ENCODE measurements around the gene BMERB1. TPM values are rescaled to one million over a fixed set of nuclear protein-coding genes. Genes with fewer than 3 reads are reported as not detected.
A peak's percentile ranks its signal among the peaks of the same experiment; 100 is the strongest.

The BMERB1 gene
- total and polyA plus RNA-seq, 8 donors: 4.6 to 99.5 (median 25.6) TPM

DNA sequence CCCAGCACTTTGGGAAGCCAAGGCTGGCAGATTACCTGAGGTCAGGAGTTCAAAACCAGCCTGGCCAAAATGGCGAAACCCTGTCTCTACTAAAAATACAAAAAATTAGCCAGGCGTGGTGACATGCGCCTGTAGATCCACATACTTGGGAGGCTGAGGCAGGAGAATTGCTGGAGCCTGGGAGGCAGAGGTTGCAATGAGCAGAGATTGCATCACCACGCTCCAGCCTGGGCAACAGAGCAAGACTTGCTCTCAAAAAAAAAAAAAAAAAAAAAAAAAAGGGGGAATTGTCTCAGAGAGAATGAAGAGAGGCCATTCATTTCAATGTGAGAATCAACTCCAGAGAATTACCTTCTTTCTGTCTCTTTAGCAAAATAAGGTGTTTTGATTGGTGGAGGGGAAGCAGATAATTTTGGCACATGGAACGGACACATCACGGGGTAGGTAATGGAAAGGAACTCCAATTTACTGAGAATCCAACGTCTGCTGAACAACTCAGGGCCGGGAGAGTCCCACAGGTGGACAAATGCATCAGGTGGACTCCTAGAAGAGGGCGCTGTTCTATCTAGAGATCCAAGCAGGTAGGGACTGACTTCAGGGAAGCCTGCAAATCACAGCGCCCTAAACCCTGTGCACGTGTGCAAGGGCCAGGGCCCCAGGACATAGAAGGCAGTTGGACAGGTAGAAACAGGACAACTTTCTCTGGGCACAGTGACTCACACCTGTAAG lies 77.5 kb downstream of the BMERB1 start:
- peaks cover 10 to 20% (median 17%) of the 10 kb centered on the region in 4 donors for H3K4me1 ChIP-seq
- H3K27me3 ChIP-seq: no peaks in the 10 kb centered on the region
- 96 to 98% (median 96%) methylated on average over 11 of the region's 11 CpGs for WGBS, 5 donors
- intact Hi-C loops (cut with DNase I; ENCODE audit: low total_unique reads): no loop called here
- H3K4me3 ChIP-seq: no peak overlapping the region
- no peak for DNase-seq
- no peaks in the 10 kb centered on the region for H3K9me3 ChIP-seq
- TF ChIP-seq POLR2AphosphoS5 (IDR thresholded peaks at IDR 0.05) (no peak), EP300 (IDR thresholded peaks at IDR 0.05) (no peak), POLR2A (IDR thresholded peaks at IDR 0.05) (no peak)
- TF ChIP-seq, protein P1, sequence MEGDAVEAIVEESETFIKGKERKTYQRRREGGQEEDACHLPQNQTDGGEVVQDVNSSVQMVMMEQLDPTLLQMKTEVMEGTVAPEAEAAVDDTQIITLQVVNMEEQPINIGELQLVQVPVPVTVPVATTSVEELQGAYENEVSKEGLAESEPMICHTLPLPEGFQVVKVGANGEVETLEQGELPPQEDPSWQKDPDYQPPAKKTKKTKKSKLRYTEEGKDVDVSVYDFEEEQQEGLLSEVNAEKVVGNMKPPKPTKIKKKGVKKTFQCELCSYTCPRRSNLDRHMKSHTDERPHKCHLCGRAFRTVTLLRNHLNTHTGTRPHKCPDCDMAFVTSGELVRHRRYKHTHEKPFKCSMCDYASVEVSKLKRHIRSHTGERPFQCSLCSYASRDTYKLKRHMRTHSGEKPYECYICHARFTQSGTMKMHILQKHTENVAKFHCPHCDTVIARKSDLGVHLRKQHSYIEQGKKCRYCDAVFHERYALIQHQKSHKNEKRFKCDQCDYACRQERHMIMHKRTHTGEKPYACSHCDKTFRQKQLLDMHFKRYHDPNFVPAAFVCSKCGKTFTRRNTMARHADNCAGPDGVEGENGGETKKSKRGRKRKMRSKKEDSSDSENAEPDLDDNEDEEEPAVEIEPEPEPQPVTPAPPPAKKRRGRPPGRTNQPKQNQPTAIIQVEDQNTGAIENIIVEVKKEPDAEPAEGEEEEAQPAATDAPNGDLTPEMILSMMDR (IDR thresholded peaks at IDR 0.05): no peak
- no peak overlapping the region for H3K27ac ChIP-seq
- H3K36me3 ChIP-seq: peaks cover 0 to 11% (median 0%) of the 10 kb centered on the region in 4 donors

DNA sequence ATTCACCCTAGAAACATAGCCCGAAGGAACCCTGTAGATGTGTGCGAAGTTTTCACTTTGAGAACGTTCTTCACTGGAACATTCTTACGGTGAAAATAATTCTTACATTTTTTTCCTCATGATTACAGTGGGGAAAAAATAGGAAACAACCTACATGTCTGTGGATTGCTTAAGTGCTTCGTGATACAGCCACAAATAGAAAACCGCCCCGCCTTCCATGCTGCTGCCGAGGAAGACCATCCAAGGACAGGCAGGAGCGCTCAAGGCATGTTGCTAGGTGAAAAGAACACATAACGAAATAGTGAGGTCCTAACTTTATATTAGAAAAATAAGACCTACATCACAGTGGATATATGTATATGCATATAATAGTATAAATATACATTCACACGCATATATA lies 78.8 kb downstream of the BMERB1 start:
- 94 to 98% (median 95%) methylated on average over 11 of the region's 11 CpGs for WGBS, 5 donors
- TF ChIP-seq POLR2A (IDR thresholded peaks at IDR 0.05): no peak
- TF ChIP-seq, protein P1 (IDR thresholded peaks at IDR 0.05): no peak
- TF ChIP-seq POLR2AphosphoS5 (IDR thresholded peaks at IDR 0.05): no peak
- no peak for TF ChIP-seq EP300 (IDR thresholded peaks at IDR 0.05)
- H3K27ac ChIP-seq: no peak overlapping the region
- intact Hi-C loops (cut with DNase I; ENCODE audit: low total_unique reads): no loop called here
- DNase-seq: no peak
- H3K36me3 ChIP-seq: peaks cover 0 to 11% (median 0%) of the 10 kb centered on the region in 4 donors
- no peak overlapping the region for H3K4me3 ChIP-seq
- H3K9me3 ChIP-seq: no peaks in the 10 kb centered on the region
- H3K4me1 ChIP-seq: peaks cover 5 to 14% (median 12%) of the 10 kb centered on the region in 4 donors
- no peaks in the 10 kb centered on the region for H3K27me3 ChIP-seq

DNA sequence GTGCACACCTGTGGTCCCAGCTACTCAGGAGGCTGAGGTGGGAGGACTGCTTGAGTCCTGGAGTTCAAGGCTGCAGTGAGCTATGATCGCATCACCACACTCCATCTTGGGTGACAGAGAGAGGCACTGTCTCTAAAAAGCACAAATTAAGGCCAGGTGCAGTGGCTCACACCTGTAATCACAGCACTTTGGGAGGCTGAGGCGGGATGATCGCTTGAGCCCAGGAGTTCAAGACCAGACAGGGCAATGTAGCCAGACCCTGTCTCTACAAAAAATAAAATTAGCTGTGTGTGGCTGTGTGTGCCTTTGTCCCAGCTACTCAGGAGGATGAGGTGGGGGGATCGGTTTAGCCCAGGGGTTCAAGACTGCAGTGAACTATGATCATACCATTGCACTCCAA lies 81.6 kb downstream of the BMERB1 start:
- DNase-seq: no peak
- H3K4me3 ChIP-seq: no peak overlapping the region
- H3K9me3 ChIP-seq: no peaks in the 10 kb centered on the region
- intact Hi-C loops (cut with DNase I; ENCODE audit: low total_unique reads): no loop called here
- TF ChIP-seq, protein P1 (IDR thresholded peaks at IDR 0.05): no peak
- H3K27me3 ChIP-seq: no peaks in the 10 kb centered on the region
- peaks cover 7 to 41% (median 23%) of the 10 kb centered on the region in 4 donors for H3K4me1 ChIP-seq
- WGBS, 5 donors: 89 to 98% (median 96%) methylated on average over 3 to 4 of the region's 4 CpGs
- peak overlapping the region in 1 of 5 donors; percentile 19 for H3K27ac ChIP-seq
- H3K36me3 ChIP-seq: peaks cover 0 to 11% (median 0%) of the 10 kb centered on the region in 4 donors

- H3K4me3 ChIP-seq: no peak overlapping the region
- WGBS, 5 donors: 93 to 97% (median 94%) methylated on average over 5 of the region's 5 CpGs
Observed at GRCh38 chr16:15516609-15517008, 82.2 kb downstream of the BMERB1 start.

More at GRCh38 chr16:15516609-15517008, 82.2 kb downstream of the BMERB1 start:
- H3K36me3 ChIP-seq: peaks cover 0 to 11% (median 0%) of the 10 kb centered on the region in 4 donors
- TF ChIP-seq, protein P1 (IDR thresholded peaks at IDR 0.05): no peak
- TF ChIP-seq EP300 (IDR thresholded peaks at IDR 0.05) (no peak), POLR2AphosphoS5 (IDR thresholded peaks at IDR 0.05) (no peak), POLR2A (IDR thresholded peaks at IDR 0.05) (no peak)
- H3K27me3 ChIP-seq: no peaks in the 10 kb centered on the region
- intact Hi-C loops (cut with DNase I; ENCODE audit: low total_unique reads): no loop called here
- no peak for DNase-seq
- H3K9me3 ChIP-seq: no peaks in the 10 kb centered on the region
- H3K27ac ChIP-seq: peak overlapping the region in 1 of 5 donors; percentile 41
- peaks cover 13 to 47% (median 28%) of the 10 kb centered on the region in 4 donors for H3K4me1 ChIP-seq
